ENCODE data around the gene ZNF618.

DNA sequence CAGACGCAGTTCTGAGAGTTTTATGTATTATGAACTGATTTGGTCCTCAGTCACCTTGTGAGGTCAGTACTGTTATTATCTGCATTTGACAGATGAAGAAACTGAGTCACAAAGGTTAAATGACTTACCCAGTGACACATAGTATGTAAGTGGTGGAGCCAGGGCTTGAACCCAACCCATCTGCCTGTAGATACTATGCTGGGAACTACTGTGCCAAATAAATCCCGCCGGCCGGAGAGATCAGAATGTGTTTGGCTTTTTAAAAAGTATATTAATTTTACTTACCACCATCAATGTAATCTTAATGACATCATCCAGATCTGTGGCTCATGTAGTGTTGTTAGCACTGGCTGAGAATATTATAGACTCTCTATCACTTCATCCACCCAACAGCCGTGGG is 80.8 kb downstream of the ZNF618 start:
- TF ChIP-seq, protein P1, sequence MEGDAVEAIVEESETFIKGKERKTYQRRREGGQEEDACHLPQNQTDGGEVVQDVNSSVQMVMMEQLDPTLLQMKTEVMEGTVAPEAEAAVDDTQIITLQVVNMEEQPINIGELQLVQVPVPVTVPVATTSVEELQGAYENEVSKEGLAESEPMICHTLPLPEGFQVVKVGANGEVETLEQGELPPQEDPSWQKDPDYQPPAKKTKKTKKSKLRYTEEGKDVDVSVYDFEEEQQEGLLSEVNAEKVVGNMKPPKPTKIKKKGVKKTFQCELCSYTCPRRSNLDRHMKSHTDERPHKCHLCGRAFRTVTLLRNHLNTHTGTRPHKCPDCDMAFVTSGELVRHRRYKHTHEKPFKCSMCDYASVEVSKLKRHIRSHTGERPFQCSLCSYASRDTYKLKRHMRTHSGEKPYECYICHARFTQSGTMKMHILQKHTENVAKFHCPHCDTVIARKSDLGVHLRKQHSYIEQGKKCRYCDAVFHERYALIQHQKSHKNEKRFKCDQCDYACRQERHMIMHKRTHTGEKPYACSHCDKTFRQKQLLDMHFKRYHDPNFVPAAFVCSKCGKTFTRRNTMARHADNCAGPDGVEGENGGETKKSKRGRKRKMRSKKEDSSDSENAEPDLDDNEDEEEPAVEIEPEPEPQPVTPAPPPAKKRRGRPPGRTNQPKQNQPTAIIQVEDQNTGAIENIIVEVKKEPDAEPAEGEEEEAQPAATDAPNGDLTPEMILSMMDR (conservative IDR thresholded peaks at IDR 0.05 in 1 of 2, IDR thresholded peaks at IDR 0.05 in 1 of 2; ENCODE audit: extremely low read depth in 1 of 2, insufficient read depth in 1 of 2, low read depth in 1 of 2, low read length in 2 of 2) = no peak
- no peak for TF ChIP-seq EZH2 (IDR thresholded peaks at IDR 0.05; ENCODE audit: borderline replicate concordance, low read length)

Data from mammary epithelial cell (primary cell).